Hypothalamus (tissue), 51 donors: ENCODE data around the gene NEDD4.
"Not testable (repeated sequence)": the region's sequence is repeated elsewhere in the genome, so short reads cannot be mapped to it uniquely, and the experiment has no call there.

Source experiments
- DNase-seq, 51 donors: peaks; one replicate each; lab custom pipeline; 2025; lab: John Stamatoyannopoulos, UW

NEDD4 gene

DNA sequence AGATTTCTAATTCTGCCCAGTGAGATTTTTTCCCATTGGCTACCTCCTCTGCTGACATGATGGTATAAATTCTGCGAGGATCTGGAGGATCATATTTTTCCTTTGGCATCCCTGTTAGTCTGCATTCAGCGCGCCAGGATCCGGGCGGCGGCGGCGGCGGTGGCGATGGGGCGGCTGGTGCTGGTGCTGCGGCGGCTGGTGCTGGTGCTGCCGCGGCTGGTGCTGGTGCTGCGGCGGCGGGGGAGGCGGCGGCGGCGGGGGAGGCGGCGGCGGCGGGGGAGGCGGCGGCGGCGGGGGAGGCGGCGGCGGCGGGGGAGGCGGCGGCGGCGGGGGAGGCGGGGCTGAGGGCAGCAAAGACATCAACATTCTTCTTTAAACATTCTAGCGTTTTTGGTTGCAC, 13.6 kb upstream of the NEDD4 start:
- DNase-seq = peak in 14 of 51 donors; percentile 1 to 43 (median 8)

DNA sequence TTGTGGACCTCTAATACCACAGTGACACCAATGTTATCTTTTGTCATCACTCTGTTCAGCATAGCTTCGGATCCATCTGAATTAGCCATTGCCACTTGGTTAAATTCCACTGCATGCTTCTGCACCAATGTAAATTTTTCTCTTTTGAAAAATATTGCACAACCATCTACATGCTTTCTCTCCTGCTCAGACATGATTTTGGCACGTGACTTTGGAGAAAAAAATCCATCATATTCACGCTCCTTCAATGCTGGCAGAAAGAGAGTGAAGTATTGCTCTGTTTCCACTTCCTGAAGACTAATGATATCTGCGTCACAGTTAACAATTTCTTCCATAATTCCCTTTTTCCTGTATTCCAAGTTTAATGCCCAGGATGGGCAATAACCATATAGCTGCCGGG, 13.0 kb upstream of the NEDD4 start:
- not testable (repeated sequence) for DNase-seq

DNA sequence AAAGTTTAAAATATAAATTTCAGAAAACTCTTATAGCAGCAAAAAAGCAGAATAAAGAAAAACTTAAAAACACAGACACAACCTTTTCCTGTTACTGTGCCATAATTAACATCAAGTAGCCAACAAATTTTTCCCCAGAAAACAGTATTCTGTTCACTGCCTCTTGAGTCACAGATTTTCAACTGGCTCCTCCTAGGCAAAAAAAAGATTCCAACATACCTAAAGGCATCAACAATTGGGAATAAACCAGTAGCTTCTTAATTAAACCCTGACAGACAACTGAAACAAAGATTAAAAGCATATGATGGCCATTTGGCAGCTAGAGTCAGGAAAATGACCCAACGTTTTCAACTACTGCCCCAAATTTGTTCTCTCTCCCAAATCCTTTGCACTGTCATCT, 10.9 kb upstream of the NEDD4 start:
- not testable (repeated sequence) for DNase-seq

DNA sequence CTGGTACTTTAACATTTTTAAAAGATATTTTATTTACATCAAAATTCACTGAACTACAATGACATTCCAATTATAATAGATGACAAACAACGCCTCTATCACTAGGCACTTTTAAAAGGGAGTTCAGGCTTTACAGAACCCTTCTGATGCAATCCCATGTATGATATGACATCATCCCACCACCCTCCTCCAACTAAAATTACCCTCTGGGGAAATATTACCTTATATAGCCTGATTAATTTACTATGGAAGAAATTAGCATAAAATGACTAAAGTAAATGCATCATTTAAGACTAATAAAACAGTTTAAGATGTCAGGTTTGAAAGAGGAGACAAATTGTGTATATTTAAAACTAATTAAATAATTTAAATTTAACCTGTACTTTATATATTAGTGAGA, 10.4 kb upstream of the NEDD4 start:
- not testable (repeated sequence) for DNase-seq

DNA sequence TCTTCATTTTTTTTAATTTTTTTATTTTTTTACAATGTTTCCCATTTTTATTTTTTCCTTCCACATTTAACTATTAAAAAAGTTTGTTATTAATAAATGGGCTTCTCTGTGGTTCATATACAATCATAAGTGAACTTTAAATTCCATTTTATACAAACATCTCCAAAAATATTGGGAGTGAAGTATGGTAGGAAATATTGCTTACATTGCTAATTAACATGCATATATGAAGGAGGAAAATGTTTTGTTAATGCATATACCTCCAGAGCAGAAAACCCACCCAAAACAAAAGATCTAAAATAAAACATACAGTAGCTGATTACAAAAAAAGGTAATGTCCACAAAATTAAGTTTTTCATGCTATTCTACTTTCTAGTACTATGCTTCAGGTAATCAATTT, 9.9 kb upstream of the NEDD4 start:
- DNase-seq = not testable (repeated sequence)

DNA sequence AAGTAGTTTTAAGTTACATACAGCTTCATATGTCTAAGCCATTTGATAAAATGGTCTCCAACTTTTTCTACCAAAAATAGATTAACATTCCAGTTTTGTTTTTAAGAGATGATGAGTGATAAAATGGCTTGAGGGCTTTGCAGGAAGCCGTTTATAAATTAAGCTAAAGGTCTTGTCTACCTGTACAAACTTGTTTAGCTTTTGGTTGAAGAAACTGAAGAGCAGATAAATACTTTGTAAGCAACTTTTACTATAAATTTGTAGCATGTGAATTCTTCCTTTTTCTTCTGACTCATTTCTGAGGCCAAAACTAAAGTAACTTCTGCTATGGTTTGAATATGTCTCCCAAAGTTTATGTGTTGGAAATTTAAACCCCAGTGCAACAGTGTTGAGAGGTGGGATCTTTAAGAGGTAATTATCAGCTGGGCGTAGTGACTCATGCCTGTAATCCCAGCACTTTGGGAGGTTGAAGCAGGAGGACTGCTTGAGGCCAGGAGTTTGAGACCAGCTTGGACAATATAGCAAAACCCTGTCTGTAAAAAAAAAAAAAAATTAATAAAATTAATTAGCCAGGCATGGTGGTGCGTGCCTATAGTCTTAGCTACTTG, 8.2 kb upstream of the NEDD4 start:
- DNase-seq = no peak

DNA sequence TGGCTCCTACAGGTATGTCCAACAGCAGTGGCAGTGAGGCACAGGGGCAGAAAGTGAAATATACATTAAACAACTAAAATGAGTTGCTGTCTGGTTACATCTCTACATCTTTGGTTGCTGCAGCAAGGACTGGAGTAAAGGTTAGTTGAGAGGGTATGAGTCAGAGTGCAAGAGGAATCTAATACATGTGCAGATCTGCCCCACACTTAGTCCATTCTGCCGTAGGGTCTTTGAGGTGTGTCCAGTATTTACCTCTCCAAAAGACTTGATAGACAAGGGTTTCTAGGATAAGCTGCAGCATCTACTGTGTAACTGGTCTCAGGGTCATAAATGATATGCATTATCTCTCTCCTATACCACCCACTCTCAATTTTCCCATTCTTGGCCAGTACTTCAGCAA, 6.2 kb upstream of the NEDD4 start:
- no peak for DNase-seq

DNA sequence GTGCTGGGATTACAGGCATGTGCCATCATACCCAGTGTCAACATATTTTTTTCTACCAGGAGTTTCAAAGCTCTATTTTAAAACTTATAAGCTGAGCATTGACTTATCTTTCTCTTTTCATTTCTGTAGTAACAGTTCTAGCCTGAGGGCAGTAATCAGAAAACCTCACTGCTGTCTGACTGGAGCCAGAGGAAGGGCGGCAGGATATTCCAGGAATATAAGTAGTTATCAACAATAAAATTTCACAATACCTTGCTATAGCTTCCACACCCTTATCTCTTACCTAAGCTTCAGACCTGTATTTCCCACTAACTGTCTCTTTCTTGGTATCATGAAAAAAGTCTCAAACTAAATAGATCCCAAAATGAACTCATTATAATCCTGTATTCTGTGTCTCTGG, 5.1 kb upstream of the NEDD4 start:
- DNase-seq = no peak

DNA sequence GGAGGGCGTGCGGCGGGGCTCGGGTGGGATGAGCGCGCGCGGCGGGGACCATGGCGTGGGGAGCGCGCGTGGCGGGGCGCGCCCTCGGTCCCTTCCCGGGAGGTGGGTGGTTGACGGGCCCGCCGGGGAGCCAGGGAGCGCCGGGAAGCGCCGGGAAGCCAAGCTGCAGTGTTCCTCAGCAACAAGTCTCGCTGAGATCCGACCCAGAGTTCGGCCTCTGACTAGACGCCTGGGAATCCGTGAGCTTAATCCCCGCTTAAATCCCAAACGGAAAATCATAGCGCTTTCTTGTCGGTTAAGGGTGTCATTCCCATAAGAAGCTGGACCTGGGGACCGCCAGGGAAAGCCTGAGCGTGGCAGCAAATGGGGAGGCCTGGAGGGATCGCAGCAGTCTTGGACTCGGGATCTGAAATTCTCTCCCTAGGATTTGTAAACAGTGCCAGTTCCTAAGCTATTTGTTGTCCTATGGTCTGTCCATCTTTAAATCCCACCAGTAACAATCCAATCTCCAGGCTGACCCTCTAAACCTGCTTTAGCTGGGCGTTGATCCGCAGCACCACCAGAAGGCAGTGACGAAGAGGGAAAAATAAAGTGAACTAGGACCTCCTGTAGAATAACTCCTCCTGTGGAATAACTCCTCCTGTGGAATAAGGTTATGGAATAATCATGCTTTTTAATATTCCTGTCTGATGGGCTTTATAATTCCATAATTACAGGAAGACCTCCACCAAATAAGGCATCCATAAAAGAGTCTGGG, 570 bp upstream of the NEDD4 start:
- peak in 10 of 51 donors; percentile 17 to 78 (median 56) for DNase-seq

DNA sequence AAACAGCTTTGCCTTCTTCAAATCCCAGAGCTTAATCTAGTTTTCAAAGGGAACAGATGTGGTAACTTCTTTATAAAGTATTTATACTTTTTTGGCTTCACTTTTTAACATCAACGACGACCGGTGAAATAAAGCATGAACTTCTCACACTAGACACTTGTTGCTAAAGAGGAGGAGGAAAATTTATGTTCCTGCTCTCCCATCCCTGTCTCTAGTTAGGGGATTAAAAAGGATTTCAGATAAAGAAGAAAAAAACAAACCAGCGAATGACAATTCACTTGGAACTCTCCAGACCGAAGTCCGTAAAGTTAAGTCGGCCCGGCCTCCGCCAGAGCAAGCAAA, 672 bp downstream of the NEDD4 start:
- DNase-seq = peak in 1 of 51 donors; percentile 31

DNA sequence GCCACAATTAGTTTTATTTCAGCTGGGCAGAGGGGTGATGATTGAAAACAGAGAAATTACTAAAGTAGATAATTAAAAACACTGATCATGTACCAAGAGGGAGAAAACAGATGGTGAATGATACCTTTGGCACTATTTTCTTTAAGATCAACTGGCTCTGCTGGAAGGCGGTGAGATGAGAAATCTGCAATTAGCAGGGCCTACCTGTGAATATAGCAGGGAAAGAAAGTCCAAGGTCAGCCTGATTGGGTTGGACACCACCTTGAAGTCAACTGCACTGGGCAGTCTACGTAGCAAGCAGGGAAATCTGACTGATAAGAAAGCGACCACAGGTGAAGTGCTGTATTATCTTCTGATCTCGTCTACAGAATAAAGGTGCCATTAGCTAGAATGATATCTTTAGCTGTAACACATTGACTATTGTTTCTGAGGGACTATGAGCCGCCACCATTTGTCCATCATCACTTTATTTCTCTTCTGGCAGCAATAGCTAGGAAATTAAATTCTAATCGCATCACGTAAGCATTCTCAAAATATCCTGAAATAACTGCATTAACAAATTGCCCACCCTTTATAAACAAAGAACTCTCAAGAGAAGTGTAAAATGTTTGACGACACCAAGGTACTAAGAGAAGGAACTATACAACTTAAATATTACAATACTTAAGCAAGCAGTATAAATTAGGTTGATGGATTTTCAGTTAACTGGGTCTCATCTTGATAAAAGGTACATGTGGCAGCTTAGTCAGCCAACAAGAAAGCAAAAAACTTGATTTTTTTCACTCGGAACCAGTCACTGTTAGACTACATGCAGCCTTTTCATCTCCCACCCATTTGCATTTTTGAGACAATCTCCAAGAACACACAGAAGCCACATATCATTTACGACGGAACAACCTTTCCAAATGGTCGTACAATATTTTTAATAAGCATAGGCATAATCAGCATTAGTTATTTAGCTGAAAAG, 1.3 kb downstream of the NEDD4 start:
- DNase-seq = no peak

DNA sequence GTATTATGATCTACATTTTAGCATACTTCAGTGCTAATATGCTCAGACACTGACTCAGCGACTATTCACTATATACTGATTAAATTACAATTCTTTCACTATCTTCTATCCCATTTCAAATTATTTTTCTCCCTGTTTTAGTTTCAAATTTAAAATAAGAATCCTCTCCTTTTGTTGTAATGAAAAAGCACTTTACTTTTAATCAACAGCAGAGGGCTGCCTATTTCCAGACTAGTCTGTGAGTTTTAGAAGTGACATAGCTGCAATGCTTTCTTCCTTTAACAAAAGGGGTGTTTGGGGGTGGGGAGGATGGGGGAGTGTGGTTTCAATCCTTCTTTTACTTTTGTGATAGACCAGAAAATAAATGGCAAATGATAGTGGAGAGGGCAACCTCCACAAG, 2.4 kb downstream of the NEDD4 start:
- DNase-seq = no peak

DNA sequence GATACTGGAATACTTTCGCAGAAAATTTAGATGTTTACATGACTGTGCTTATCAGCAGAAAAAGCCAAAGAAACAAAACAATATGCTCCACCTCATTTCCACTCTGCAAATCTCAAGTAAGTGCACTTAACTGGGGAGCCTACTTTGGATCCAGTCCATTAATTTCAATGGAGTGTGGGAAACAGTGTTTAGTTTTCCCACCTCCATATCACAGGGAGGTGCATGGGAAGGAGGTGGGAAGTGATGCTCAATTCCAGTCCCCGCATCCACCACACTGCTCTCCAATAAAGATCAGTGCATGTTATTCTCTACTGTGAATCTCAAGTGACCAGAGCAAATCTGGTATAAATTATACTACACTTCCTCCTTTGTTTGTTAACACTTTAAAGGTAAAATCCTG, 2.9 kb downstream of the NEDD4 start:
- DNase-seq = no peak

DNA sequence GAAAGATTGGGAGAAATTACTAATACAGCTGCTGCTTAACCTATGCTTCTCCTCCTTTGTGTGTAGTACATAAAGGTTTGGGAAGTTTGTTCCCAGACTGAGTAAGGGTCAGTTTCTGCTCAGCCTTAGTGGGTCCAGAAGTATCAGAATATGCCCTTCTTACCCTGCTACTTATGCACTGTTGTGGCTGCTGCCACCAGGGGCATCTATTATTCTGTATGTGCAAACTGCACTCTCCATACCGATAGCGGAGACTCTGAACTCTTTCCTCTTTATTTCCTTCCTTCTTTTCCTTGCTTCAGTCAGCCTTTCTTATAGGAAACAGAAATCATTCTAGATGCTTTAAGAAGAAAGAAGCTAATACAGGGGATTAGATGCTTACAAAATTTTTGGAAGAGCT, 4.0 kb downstream of the NEDD4 start:
- no peak for DNase-seq

DNA sequence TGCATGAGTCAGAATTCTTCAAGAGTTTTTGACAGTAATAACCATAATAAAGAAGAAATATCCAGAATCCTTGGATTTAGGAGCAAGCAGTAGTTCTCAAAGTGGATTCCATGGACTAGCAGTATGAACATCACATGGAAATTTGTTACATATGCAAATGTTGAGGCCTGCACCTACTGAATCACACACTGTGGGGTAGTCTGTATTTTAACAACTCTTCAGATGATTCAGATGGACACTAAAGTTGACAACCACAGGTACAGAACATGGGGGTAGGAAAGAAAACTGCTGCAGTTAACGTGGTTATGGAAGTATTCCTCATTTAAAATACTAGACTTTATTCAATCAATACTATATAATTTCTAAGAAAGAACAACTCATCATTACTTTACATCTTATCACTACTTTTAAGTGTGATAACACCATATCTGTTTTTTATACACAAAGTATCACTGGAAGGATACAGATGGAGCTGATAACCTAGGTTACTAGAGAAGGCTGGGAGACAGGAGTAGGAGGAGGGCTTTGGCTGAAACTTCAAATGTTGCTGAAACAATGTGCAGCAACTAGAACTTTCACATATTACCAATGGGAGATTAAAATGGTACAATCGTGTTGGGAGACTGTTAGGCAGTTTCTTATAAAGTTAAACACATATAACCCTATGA, 11.7 kb downstream of the NEDD4 start:
- DNase-seq = no peak

DNA sequence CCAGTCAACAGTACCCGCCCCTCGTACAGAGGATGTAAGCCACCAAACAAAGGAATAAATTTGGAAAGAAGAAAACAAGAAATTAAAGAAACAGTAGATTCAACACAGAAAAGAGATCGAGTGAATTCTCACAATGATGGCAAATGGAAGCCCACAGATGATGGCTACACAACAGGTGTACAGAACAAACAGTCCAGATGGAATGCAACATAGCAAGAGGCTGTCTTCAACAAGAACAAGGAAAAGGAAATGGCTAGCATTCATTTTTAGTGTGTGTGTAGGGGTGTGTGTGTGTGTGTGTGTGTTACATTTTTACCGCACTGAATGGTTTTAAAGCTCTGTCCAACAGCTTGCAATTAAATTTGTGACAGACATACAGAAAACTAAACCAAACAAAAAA, 12.9 kb downstream of the NEDD4 start:
- DNase-seq = no peak

DNA sequence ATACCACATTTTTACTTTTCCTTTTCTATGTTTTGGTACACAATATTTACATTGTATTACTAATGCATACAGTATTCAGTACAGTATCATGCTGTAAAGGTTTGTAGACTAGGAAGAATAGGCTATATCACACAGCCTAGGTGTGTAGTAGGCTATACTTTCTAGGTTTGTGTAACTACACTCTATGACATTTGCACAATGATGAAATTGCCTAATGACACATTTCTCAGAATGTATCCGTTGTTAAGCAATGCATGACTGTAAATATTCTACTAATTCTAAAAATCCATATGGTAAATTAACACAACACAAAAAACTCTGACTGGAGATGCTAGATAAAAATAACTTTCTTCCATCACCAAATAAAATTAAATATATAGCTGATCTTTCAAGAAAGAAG, 16.2 kb downstream of the NEDD4 start:
- no peak for DNase-seq

DNA sequence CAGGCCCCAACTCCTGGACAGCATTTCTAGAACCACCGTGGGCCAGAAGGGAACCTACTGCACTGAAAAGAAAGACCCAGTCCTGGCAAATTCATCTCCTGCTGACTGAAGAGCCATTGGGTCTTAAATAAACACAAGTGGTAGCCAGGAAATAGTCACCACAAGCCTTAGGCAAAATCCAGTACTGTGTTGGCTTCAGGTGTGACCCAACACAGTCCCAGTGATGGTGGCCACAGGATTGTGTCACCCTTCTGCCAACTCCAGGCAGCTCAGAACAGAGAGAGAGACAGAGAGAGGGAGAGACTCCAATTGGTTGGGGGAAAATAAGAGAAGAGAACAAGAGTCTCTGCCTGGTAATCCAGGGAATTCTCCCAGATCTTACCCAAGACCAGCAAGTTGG, 23.1 kb downstream of the NEDD4 start:
- DNase-seq = no peak

DNA sequence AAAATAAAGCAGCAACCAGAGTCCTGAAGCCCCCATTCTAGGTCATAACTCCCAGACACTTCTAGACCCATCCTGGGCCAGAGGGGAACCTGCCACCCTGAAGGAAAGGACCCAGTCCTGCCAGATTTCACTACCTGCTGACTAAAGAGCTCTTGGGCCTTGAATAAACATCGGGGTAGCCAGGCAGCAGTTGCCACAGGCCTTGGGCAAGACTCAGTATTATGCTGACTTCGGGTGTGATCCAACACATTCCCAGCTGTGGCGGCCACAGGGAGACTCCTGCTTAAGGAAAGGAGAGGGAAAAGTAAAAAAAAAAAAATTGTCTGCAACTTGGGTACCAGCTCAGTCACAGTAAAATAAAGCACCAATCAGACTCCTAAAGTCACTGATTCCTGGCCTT, 23.8 kb downstream of the NEDD4 start:
- DNase-seq = no peak

DNA sequence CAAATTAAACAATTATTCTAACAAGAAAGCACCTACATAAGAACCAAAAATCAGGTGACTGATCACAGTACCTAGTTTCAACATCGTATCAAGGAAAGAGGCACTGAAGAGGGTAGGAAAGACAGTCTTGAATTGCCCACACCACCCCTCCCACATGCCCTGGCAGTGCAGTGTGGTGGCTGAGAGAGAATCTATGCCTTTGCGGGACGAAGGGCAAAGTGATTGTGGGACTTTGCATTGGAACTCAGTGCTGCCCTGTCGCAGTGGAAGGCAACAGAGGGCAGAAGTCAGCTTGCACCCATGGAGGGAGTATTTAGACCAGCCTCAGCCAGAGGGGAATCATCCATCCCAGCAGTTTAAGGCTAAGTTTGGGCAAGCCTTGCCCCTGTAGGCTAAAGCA, 24.5 kb downstream of the NEDD4 start:
- DNase-seq = no peak

DNA sequence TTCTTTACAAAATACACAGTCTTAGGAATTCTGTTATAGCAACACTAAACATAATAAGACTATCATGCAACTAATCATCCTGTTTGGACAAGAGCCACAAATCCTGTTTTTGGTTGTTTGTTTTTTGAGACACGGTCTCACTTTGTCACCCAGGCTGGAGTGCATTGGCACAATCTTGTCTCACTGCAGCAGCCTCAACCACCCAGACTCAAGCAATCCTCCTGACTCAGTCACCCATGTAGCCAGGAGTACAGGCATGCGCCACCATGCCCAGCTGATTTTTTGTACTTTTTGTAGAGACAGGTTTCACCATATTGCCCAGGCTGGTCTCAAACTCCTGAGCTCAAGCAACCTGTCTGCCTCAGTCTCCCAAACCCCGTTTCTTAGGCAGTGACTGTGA, 28.3 kb downstream of the NEDD4 start:
- DNase-seq = no peak
